Measurements from ENCODE around the gene C1orf105. TPM values are rescaled to one million over a fixed set of nuclear protein-coding genes. Genes with fewer than 3 reads are reported as not detected.

C1orf105 gene
- total RNA-seq, 1 donor from 2014 or later: not detected

DNA sequence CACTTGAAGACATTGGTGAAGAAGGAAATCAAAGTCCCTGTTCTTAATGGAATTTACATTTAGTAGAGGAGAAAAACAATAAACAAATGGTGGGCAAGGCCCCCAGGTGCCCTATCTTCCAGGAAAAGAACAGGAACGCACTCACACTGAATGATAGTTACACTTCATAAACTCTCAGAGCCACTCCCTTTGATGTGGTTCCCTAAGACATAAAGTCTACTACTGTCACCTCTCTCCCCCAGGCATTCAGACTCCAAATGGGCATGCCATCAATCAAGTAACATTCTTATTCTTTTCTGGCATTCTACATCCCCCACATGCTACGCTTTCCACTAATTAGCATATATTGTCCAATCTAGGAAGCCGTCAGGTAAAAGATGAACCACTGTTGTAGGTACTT is 59.9 kb downstream of the C1orf105 start:
- H3F3A ChIP-seq (ENCODE audit: low read depth): no peaks in the 10 kb centered on the region
- H3K36me3 Mint-ChIP-seq: peaks cover 2% of the 10 kb centered on the region
- H3K36me3 ChIP-seq: no peaks in the 10 kb centered on the region
- H3K4me1 Mint-ChIP-seq: peaks cover 4% of the 10 kb centered on the region
- no peaks in the 10 kb centered on the region for H3K4me1 ChIP-seq
- no peak for TF ChIP-seq EZH2phosphoT487 (IDR thresholded peaks at IDR 0.05)
- TF ChIP-seq, protein P1, sequence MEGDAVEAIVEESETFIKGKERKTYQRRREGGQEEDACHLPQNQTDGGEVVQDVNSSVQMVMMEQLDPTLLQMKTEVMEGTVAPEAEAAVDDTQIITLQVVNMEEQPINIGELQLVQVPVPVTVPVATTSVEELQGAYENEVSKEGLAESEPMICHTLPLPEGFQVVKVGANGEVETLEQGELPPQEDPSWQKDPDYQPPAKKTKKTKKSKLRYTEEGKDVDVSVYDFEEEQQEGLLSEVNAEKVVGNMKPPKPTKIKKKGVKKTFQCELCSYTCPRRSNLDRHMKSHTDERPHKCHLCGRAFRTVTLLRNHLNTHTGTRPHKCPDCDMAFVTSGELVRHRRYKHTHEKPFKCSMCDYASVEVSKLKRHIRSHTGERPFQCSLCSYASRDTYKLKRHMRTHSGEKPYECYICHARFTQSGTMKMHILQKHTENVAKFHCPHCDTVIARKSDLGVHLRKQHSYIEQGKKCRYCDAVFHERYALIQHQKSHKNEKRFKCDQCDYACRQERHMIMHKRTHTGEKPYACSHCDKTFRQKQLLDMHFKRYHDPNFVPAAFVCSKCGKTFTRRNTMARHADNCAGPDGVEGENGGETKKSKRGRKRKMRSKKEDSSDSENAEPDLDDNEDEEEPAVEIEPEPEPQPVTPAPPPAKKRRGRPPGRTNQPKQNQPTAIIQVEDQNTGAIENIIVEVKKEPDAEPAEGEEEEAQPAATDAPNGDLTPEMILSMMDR (IDR thresholded peaks at IDR 0.05): no peak
- no peak for TF ChIP-seq EZH2 (IDR thresholded peaks at IDR 0.05)
- H4K20me1 ChIP-seq (ENCODE audit: low read depth): no peaks in the 10 kb centered on the region
- no peak overlapping the region for H3K4me3 Mint-ChIP-seq
- DNase-seq (ENCODE audit: low spot score): no peak
- H2AFZ ChIP-seq (replicated peaks): no peak overlapping the region
- peaks cover 4% of the 10 kb centered on the region for H3K9me3 Mint-ChIP-seq
- no peak overlapping the region for H3K27ac ChIP-seq
- H3K27me3 ChIP-seq: peaks cover 7% of the 10 kb centered on the region
- H3K9ac ChIP-seq: no peak overlapping the region
- H3K79me2 ChIP-seq (ENCODE audit: low read depth): no peaks in the 10 kb centered on the region
- no peak overlapping the region for H3K4me3 ChIP-seq
- no peak overlapping the region for H3K4me2 ChIP-seq
- no peaks in the 10 kb centered on the region for H3K27me3 Mint-ChIP-seq (ENCODE audit: insufficient read depth, low read depth)
- no peak overlapping the region for H3K27ac Mint-ChIP-seq
- H3K9me3 ChIP-seq (ENCODE audit: low read depth): no peaks in the 10 kb centered on the region

GRCh38 chr1:172482044-172482443 is 61.6 kb downstream of the C1orf105 start:
- H3K4me2 ChIP-seq: no peak overlapping the region
- H3K9ac ChIP-seq: no peak overlapping the region
- H3K36me3 Mint-ChIP-seq: peaks cover 2% of the 10 kb centered on the region
- no peaks in the 10 kb centered on the region for H4K20me1 ChIP-seq (ENCODE audit: low read depth)
- no peak for DNase-seq (ENCODE audit: low spot score)
- H3K4me3 Mint-ChIP-seq: no peak overlapping the region
- H3K27ac ChIP-seq: no peak overlapping the region
- no peaks in the 10 kb centered on the region for H3K27me3 Mint-ChIP-seq (ENCODE audit: insufficient read depth, low read depth)
- peaks cover 6% of the 10 kb centered on the region for H3F3A ChIP-seq (ENCODE audit: low read depth)
- H3K4me3 ChIP-seq: no peak overlapping the region
- H3K4me1 Mint-ChIP-seq: peaks cover 7% of the 10 kb centered on the region
- H3K27me3 ChIP-seq: peaks cover 18% of the 10 kb centered on the region
- H3K9me3 Mint-ChIP-seq: peaks cover 4% of the 10 kb centered on the region
- no peaks in the 10 kb centered on the region for H3K79me2 ChIP-seq (ENCODE audit: low read depth)
- H3K4me1 ChIP-seq: peaks cover 3% of the 10 kb centered on the region
- TF ChIP-seq EZH2 (IDR thresholded peaks at IDR 0.05): no peak
- no peak for TF ChIP-seq EZH2phosphoT487 (IDR thresholded peaks at IDR 0.05)
- TF ChIP-seq, protein P1 (IDR thresholded peaks at IDR 0.05): no peak
- H3K27ac Mint-ChIP-seq: no peak overlapping the region
- H3K9me3 ChIP-seq (ENCODE audit: low read depth): no peaks in the 10 kb centered on the region
- H3K36me3 ChIP-seq: no peaks in the 10 kb centered on the region
- H2AFZ ChIP-seq (replicated peaks): no peak overlapping the region

- H3K27ac ChIP-seq: no peak overlapping the region
- peaks cover 8% of the 10 kb centered on the region for H3F3A ChIP-seq (ENCODE audit: low read depth)
- no peaks in the 10 kb centered on the region for H4K20me1 ChIP-seq (ENCODE audit: low read depth)
- peaks cover 18% of the 10 kb centered on the region for H3K27me3 ChIP-seq
- no peaks in the 10 kb centered on the region for H3K36me3 ChIP-seq
- H3K9ac ChIP-seq: no peak overlapping the region
- H3K4me3 Mint-ChIP-seq: no peak overlapping the region
- no peaks in the 10 kb centered on the region for H3K27me3 Mint-ChIP-seq (ENCODE audit: insufficient read depth, low read depth)
- no peak overlapping the region for H3K4me3 ChIP-seq
- no peaks in the 10 kb centered on the region for H3K9me3 ChIP-seq (ENCODE audit: low read depth)
- H3K9me3 Mint-ChIP-seq: peaks cover 4% of the 10 kb centered on the region
- no peak overlapping the region for H3K27ac Mint-ChIP-seq
- H3K4me1 Mint-ChIP-seq: peaks cover 19% of the 10 kb centered on the region
- H2AFZ ChIP-seq (replicated peaks): no peak overlapping the region
- DNase-seq (ENCODE audit: low spot score): no peak
- no peak overlapping the region for H3K4me2 ChIP-seq
- TF ChIP-seq, protein P1 (IDR thresholded peaks at IDR 0.05): no peak
- TF ChIP-seq EZH2phosphoT487 (IDR thresholded peaks at IDR 0.05) (no peak), EZH2 (IDR thresholded peaks at IDR 0.05) (no peak)
- peaks cover 14% of the 10 kb centered on the region for H3K4me1 ChIP-seq
- no peaks in the 10 kb centered on the region for H3K79me2 ChIP-seq (ENCODE audit: low read depth)
- peaks cover 2% of the 10 kb centered on the region for H3K36me3 Mint-ChIP-seq
Observed at GRCh38 chr1:172483448-172483847, 63.0 kb downstream of the C1orf105 start.

Measured in neural progenitor cell (in vitro differentiated cells).